NCI-H2196 treated with DMSO at 0.1 percent for 48 hours (cell line): Measurements from ENCODE around the gene SMURF2.
"Not testable (repeated sequence)": the region's sequence is repeated elsewhere in the genome, so short reads cannot be mapped to it uniquely, and the experiment has no call there.

ENCODE experiments used
- DNase-seq: peaks from one replicate; lab custom pipeline; 2025; ENCODE audit not compliant: unreplicated experiment; lab: John Stamatoyannopoulos, UW

SMURF2 gene

GRCh38 chr17:64661976-64662773 is at the start of gene SMURF2:
SMURF2 (minus strand) TSS chr17:64662307; CDS start chr17:64661880, 427 bp downstream.
- DNase-seq: peak; percentile 38

GRCh38 chr17:64709481-64709880 is 47.4 kb upstream of the SMURF2 start:
- DNase-seq: no peak

GRCh38 chr17:64707050-64707591 is 45.0 kb upstream of the SMURF2 start:
- DNase-seq: peak; percentile 85

DNA sequence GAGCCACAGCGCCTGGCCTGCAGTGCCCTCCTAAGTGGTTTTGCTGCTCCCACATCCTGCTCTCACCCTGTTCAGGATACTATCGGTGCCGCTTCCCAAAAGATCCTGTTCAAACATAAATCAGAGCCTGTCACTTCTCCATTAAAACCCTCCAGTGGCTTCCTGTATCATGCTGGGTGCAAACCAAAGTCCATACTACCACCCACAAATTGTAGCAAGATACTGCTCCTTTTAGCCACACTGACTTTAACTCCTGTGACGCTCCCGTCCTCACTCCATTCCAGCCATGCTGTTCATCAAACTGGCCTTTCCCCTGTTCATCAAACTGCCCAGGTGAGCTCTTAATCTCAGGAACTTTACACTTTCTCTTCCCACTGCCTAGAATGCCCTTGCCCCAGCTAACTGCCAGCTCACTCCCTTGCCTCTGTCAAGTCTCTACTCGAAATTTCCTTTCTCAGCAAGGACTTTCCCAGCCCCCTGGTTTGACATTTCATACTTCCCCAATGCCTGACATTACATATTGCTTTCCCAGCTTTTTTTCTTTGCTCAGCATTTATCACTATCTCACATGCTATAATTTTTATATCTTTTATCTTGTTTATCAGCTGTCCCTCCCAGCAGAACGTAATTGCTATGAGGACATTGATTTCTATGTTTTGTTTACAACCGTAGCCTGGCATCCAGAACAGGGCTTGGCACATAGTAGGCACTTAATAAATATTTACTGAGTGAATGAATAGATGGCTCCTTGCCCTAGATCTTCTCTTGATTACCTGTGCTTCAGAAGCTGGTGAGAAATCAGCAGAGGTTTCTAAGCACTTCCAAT is 44.3 kb upstream of the SMURF2 start:
- DNase-seq: peak; percentile 76

DNA sequence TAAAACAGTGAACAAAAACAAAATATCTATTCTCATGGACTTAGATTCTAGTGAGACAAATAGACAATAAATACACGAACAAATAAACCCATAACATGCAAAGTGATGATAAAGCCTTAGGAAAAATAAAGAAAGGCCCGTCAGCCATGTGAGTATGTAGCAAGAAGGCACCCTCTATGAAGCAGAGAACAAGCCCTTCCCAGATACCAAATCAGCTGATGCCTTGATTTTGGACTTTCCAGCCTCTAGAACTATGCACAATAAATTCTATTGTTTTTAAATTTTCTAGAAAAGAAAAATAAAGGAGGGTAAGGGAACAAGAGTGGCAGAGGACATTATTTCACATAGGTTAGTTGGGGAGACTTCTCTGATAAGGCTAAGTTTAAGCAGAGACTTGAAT is 40.7 kb upstream of the SMURF2 start:
- no peak for DNase-seq

DNA sequence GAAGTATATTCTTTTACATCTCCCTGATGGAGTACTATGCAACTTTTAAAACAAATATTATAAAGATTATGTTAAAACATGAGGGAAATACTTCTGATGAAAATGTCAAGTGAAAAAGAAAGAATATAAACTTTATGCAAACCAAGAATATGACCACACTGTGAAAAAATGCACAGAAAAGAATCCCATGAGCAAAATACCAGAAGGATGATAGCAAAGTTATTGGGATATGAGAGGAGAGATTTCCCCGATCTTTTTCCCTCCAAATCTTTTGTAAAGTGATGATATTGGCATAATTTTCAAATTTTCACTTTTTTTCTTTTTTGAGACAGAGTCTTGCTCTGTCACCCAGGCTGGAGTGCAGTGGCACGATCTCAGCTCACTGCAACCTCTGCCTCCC is 36.6 kb upstream of the SMURF2 start:
- no peak for DNase-seq

DNA sequence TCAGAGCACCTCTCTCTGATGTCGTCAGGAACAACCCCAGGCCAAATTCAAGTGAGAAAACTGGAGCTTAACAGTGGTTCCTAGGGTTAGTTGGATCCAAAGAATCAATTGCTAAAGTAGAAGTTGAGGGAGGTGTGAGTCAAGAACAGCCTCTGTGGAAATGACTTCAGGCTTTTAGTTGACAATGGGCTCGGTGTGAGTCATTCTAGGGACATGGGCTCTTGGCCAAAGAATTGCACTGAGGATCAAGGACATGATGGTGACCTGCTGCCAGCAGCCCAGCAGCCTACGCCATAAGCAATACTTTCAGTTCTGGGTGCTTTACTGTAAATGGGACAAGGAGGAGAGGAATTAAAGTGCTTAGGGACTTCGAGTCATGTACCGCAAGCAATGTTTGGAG is 32.1 kb upstream of the SMURF2 start:
- peak; percentile 26 for DNase-seq

DNA sequence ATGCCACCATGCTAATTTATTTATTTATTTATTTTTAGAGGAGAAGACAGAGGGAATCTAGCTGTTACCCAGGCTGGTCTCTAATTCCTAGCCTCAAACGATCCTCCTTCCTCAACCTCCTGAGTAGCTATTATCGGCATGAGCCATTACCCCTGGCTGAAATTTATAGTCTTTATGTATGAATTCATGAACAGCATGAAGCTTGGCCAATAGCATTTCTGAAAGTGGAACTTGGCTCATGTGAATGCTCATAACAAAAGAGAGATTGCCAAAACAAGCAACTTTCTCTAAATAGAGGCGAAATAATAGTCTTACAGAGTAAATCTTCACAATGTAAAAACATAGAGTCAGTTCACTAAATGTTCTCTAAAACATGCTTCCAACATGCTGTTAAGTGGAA is 30.1 kb upstream of the SMURF2 start:
- DNase-seq: no peak

- DNase-seq: no peak
Measured at GRCh38 chr17:64689106-64689505, 27.0 kb upstream of the SMURF2 start.

DNA sequence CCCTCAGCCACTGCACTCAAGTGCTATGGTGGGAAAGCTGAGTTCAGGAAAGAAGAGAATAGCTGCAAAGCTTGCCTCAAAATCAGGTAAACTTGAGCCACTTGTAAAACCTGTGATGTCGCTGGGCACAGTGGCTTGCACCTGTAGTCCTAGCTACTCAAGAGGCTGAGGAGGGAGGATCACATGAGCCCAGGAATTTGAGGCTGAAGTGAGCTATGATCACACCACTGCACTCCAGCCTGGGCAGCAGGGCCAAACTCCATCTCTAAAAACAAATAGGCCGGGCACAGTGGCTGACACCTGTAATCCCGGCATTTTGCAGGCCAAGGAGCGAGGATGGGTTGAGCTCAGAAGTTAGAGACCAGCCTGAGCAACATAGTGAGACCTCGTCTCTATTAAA is 26.4 kb upstream of the SMURF2 start:
- no peak for DNase-seq

DNA sequence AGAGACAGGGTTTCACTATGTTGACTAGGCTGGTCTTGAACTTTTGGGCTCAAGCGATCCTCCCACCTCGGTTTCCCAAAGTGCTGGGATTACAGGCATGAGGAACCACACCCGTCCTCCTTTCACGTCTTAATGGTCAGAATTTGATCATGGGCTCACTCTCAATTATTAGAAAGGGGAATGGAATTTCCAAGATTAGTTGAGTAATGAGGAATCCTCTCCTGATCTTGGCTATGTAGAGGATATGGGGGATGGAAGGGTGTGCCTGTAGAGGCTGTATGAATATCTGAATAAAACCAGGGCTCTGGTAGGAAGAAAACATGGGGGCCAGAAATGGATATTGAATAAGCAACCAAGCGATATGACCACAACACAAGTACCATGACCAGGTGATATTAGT is 25.9 kb upstream of the SMURF2 start:
- no peak for DNase-seq

- DNase-seq: no peak
Measured at GRCh38 chr17:64687376-64687775, 25.3 kb upstream of the SMURF2 start.

DNA sequence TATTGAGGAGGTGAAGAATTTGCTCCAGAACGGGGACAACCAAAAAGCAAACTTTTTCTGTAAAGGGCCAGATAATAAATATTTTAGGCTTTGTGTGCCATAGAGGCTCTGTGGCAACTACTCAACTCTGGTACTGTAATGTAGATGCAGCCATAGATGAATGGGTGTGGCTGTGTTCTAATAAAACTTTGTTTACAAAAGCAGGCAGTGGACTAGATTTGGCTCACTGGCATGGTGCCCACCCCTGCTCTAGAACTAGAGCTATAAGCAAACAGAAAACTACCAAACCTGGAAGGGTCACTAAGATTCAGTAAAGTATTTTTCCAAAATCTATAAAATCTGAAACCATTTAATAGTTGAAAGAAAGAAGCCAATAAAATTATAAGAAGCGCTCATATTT is 24.6 kb upstream of the SMURF2 start:
- no peak for DNase-seq

DNA sequence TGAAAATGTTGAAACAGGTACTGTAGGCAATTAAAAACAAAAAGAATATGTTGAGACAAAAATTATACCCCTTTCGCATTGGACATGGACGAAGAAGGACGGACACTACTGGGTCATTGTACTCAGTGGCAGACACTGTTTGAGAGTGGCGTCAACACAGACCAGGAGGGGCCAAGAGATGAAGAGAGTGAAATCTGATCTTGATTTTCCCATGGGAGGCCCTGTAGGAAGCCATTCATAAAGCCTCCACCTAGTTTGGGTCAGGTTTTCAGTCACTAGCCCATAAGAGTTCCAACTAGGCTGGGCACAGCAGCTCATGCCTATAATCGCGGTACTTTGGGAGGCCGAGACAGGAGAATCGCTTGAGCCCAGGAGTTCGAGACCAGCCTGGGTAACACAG is 23.6 kb upstream of the SMURF2 start:
- DNase-seq: no peak

DNA sequence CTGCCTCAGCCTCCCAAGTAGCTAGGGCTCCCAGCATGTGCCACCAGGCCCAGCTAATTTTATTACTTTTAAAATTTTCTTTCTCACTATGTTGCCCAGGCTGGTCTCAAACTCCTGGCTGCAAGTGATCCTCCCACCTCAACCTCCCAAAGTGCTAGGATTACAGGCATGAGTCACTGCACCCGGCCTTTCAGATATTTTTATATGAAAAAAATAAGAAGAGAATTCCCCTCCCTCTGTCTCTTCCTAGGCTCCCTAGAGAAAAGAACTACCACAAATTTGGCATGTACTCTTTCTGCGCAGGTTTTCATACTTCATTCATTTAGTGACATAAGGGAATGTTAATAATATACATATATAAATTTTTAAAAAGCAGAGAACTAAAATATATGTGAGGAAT is 21.7 kb upstream of the SMURF2 start:
- DNase-seq: no peak

GRCh38 chr17:64682261-64683181 is 20.4 kb upstream of the SMURF2 start:
- no peak for DNase-seq

- DNase-seq: no peak
Measured at GRCh38 chr17:64679710-64680216, 17.7 kb upstream of the SMURF2 start.

DNA sequence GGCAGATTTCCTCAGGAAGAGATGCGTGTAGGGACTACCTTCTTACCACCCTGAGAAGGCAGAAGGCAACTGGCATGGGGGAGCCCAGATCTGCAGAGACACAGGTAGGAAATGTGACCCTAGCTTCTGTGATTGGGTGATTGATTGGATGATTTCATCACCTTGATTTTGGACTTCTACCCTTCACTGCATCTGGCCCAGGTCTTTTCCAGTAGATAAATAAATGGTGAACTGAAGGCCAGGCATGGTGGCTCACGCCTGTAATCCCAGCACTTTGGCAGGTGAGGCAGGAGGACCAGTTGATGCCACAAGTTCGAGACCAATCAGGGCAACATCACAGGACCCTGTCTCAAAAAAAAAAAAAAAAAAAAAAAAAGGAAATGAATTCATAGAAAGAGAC is 14.7 kb upstream of the SMURF2 start:
- no peak for DNase-seq

GRCh38 chr17:64670843-64671590 is 8.9 kb upstream of the SMURF2 start:
- not testable (repeated sequence) for DNase-seq
